Astrocyte (in vitro differentiated cells and primary cell): Measurements from ENCODE around the gene RDH13.

Source experiments
- EZH2 ChIP-seq: IDR thresholded peaks from 2 replicates; pipeline ENCODE4 v1.6.1; 2012; ENCODE audit warnings: mild to moderate bottlenecking, low read length, inconsistent platforms; ENCODE audit not compliant: insufficient read depth
- TF ChIP-seq, protein P1 (sequence below): IDR thresholded peaks from 2 replicates; pipeline ENCODE4 v1.5.1; 2011; ENCODE audit warnings: low read depth, mild to moderate bottlenecking, inconsistent platforms, low read length, moderate library complexity; ENCODE audit not compliant: insufficient read depth

DNA sequence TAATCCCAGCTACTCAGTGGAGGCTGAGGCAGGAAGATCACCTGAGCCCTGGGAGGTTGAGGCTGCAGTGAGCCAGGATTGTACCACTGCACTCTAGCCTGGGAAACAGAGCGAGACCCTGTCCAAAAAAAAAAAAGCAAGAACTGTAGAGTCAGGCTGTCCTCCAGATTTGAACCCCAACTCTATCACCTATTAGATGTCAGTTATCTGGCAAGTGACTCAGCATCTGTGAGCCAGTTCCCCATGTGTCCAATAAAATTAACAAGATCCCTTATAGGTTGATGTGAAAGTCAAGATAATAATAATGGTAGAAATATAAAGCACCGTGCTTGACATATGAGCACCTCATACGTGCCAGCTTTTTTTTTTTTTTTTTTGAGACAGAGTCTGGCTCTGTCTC is 46.9 kb downstream of the RDH13 start:
- TF ChIP-seq, protein P1, sequence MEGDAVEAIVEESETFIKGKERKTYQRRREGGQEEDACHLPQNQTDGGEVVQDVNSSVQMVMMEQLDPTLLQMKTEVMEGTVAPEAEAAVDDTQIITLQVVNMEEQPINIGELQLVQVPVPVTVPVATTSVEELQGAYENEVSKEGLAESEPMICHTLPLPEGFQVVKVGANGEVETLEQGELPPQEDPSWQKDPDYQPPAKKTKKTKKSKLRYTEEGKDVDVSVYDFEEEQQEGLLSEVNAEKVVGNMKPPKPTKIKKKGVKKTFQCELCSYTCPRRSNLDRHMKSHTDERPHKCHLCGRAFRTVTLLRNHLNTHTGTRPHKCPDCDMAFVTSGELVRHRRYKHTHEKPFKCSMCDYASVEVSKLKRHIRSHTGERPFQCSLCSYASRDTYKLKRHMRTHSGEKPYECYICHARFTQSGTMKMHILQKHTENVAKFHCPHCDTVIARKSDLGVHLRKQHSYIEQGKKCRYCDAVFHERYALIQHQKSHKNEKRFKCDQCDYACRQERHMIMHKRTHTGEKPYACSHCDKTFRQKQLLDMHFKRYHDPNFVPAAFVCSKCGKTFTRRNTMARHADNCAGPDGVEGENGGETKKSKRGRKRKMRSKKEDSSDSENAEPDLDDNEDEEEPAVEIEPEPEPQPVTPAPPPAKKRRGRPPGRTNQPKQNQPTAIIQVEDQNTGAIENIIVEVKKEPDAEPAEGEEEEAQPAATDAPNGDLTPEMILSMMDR, result no peak
- no peak for TF ChIP-seq EZH2
